ENCODE results near the gene PLAU. TPM values are rescaled to one million over a fixed set of nuclear protein-coding genes. Genes with fewer than 3 reads are reported as not detected.

Gene PLAU
- polyA plus RNA-seq, 2 of the 4 experiments (the other 2 are of a cell fraction): 75.8 to 82.6 TPM

- H3K4me3 ChIP-seq: no peak overlapping the region
- ATAC-seq (peak; percentile 21 to 23; a peak in 2 of 6 replicates), FAIRE-seq (no peak), DNase-seq (ENCODE audit: low read depth in 1 of 2, low spot score in 1 of 2) (no peak)
- POLR2A ChIA-PET: no interaction called here
- CTCF ChIA-PET: interaction anchor here (1.1 to 16.7 kb wide), 8 partner anchors 8 to 161 kb away, joined by 3 to 196 read pairs (median 7); partner anchors contain the start of gene PLAU
- peaks cover 23% of the 10 kb centered on the region for H3K9me3 ChIP-seq
- no peak overlapping the region for H3K4me2 ChIP-seq
- H3K27ac ChIP-seq: no peak overlapping the region
- TF ChIP-seq RFX5 (IDR thresholded peaks at IDR 0.05) (no peak), BHLHE40 (IDR thresholded peaks at IDR 0.05; ENCODE audit: low read depth, low read length) (no peak), RNF2 (IDR thresholded peaks at IDR 0.05; ENCODE audit: borderline replicate concordance, low read depth) (no peak), RCOR1 (IDR thresholded peaks at IDR 0.05; ENCODE audit: low read depth, low read length) (no peak)
- 67% methylated on average over 4 of the region's 4 CpGs for WGBS (ENCODE audit: missing lambda C conversion rate)
- H3K4me1 ChIP-seq: no peaks in the 10 kb centered on the region
Observed at GRCh38 chr10:73920089-73920488, 9.2 kb downstream of the PLAU start.

- no peak for ATAC-seq
- CTCF ChIA-PET: interaction anchor here (0.8 to 1.2 kb wide), 2 partner anchors 8 to 13 kb away, joined by 3 read pairs; no protein-coding TSS in a partner anchor
- 87% methylated on average over 6 of the region's 6 CpGs for WGBS (ENCODE audit: missing lambda C conversion rate)
- Histone ChIP-seq H3K4me1 (no peaks in the 10 kb centered on the region), H3K4me3 (no peak overlapping the region), H3K27ac (no peak overlapping the region), H3K9me3 (peaks cover 23% of the 10 kb centered on the region), H3K4me2 (no peak overlapping the region)
- no peak for DNase-seq (ENCODE audit: low read depth in 1 of 2, low spot score in 1 of 2)
- no peak for FAIRE-seq
- POLR2A ChIA-PET: no interaction called here
- TF ChIP-seq ESRRA (IDR thresholded peaks at IDR 0.05; ENCODE audit: borderline replicate concordance, low read length) (no peak), HOXB13 (CRISPR knock-in tag; IDR thresholded peaks at IDR 0.05; ENCODE audit: low read depth) (no peak), HOXB5 (CRISPR knock-in tag; IDR thresholded peaks at IDR 0.05) (no peak), HDAC2 (IDR thresholded peaks at IDR 0.05) (no peak), REST (IDR thresholded peaks at IDR 0.05) (no peak), FOSL2 (IDR thresholded peaks at IDR 0.05) (no peak), FOSL2 (CRISPR knock-in tag; IDR thresholded peaks at IDR 0.05) (no peak), HMGXB4 (CRISPR knock-in tag; IDR thresholded peaks at IDR 0.05; ENCODE audit: borderline replicate concordance) (no peak), JUN (IDR thresholded peaks at IDR 0.05) (no peak), CEBPB (IDR thresholded peaks at IDR 0.05) (no peak), PBX3 (IDR thresholded peaks at IDR 0.05) (no peak)
Observed at GRCh38 chr10:73922007-73922863, 11.3 kb downstream of the PLAU start.

GRCh38 chr10:73922864-73923133 lies 11.9 kb downstream of the PLAU start:
- no peak overlapping the region for H3K4me2 ChIP-seq
- H3K27ac ChIP-seq: no peak overlapping the region
- ChIA-PET CTCF (interaction anchor here (0.8 to 31.6 kb wide), 4 partner anchors 7 to 33 kb away, joined by 3 to 936 read pairs (median 3); no protein-coding TSS in a partner anchor), POLR2A (no interaction called here)
- no peak overlapping the region for H3K4me3 ChIP-seq
- 71% methylated on average over 2 of the region's 2 CpGs for WGBS (ENCODE audit: missing lambda C conversion rate)
- H3K9me3 ChIP-seq: peaks cover 19% of the 10 kb centered on the region
- H3K4me1 ChIP-seq: no peaks in the 10 kb centered on the region
- DNase-seq (ENCODE audit: low read depth in 1 of 2, low spot score in 1 of 2) (no peak), ATAC-seq (no peak), FAIRE-seq (no peak)
- TF ChIP-seq REST (IDR thresholded peaks at IDR 0.05) (no peak), ATOH8 (CRISPR knock-in tag; IDR thresholded peaks at IDR 0.05; ENCODE audit: low read depth) (no peak), EHF (CRISPR knock-in tag; IDR thresholded peaks at IDR 0.05) (no peak), NFE2L2 (conservative IDR thresholded peaks at IDR 0.05; ENCODE audit: low read length) (no peak), PHF8 (IDR thresholded peaks at IDR 0.05; ENCODE audit: borderline replicate concordance, low read depth) (no peak), JUN (IDR thresholded peaks at IDR 0.05) (no peak), BHLHE40 (IDR thresholded peaks at IDR 0.05; ENCODE audit: low read depth, low read length) (no peak), TFCP2L1 (CRISPR knock-in tag; IDR thresholded peaks at IDR 0.05) (no peak), MYC (IDR thresholded peaks at IDR 0.05; ENCODE audit: borderline replicate concordance, low read length) (no peak), JUNB (IDR thresholded peaks at IDR 0.05) (no peak)

Measured in A549 (cell line).